ENCODE data around the gene ATP5PD. TPM values are rescaled to one million over a fixed set of nuclear protein-coding genes. Genes with fewer than 3 reads are reported as not detected.

ATP5PD gene
- total and polyA plus RNA-seq, 2 of the 13 experiments (the other 11 are each of a cell fraction or from before 2014, with no cell fraction given) = 158 to 428 TPM

DNA sequence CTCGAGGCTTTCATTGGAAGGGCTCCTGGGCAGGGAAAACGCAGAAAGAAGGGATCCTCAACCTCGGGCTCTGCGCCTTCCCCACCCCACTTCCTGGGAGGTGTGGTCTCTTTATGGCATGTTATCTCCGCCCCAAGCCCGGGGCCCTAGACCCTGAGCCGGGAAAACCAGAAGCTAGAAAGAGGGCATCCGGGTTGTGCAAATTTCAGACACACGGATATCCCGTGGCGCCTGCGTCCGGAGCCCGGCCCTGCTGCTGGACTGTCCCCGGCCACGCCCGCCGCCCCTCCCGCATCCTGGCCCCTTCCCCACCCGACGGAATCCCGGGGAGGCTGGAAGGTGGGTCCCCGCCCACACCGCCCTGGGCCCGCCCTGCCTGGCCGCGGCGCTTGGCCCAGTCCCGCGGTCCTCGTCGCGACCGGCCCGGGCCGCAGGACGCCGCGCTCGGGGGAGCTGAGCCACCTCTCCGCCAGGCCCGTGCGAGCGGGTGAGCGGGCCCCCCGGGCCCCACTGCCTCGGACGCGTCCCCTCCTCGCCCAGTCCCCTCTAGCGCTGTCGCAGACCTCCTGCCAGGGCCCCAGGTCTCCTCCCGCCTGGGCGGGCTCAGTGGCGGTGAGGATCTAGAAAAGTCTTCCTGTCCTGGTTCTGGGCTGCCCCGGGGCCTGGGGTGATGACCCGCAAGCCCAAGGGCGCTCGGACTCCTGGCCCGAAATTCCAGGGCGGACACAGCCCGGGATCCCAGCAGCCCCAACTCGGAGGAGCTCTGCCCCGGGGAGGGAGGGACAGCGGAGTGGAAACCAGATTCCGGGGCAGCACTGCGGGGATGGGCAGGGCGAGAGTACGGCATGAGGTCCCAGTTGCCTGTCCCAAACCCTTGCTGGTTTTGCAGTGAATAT is 41.0 kb upstream of the ATP5PD start, which contains the start of gene SLC16A5 (continued):
- TF ChIP-seq, protein P1, sequence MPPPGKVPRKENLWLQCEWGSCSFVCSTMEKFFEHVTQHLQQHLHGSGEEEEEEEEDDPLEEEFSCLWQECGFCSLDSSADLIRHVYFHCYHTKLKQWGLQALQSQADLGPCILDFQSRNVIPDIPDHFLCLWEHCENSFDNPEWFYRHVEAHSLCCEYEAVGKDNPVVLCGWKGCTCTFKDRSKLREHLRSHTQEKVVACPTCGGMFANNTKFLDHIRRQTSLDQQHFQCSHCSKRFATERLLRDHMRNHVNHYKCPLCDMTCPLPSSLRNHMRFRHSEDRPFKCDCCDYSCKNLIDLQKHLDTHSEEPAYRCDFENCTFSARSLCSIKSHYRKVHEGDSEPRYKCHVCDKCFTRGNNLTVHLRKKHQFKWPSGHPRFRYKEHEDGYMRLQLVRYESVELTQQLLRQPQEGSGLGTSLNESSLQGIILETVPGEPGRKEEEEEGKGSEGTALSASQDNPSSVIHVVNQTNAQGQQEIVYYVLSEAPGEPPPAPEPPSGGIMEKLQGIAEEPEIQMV (CRISPR knock-in tag; IDR thresholded peaks at IDR 0.05; ENCODE audit: low read depth) = no peak
- TF ChIP-seq, protein P2, sequence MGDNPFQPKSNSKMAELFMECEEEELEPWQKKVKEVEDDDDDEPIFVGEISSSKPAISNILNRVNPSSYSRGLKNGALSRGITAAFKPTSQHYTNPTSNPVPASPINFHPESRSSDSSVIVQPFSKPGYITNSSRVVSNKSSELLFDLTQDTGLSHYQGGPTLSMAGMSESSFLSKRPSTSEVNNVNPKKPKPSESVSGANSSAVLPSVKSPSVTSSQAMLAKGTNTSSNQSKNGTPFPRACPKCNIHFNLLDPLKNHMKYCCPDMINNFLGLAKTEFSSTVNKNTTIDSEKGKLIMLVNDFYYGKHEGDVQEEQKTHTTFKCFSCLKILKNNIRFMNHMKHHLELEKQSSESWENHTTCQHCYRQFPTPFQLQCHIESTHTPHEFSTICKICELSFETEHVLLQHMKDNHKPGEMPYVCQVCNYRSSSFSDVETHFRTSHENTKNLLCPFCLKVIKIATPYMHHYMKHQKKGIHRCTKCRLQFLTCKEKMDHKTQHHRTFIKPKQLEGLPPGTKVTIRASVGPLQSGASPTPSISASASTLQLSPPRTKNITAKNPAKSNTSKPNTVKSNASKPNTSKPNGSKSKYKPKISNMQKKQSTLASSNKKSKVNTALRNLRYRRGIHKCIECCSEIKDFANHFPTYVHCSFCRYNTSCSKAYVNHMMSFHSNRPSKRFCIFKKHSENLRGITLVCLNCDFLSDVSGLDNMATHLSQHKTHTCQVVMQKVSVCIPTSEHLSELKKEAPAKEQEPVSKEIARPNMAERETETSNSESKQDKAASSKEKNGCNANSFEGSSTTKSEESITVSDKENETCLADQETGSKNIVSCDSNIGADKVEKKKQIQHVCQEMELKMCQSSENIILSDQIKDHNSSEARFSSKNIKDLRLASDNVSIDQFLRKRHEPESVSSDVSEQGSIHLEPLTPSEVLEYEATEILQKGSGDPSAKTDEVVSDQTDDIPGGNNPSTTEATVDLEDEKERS (CRISPR knock-in tag; IDR thresholded peaks at IDR 0.05) = no peak
- TF ChIP-seq SIX1 (CRISPR knock-in tag; IDR thresholded peaks at IDR 0.05; ENCODE audit: borderline replicate concordance) (no peak), HNF1A (IDR thresholded peaks at IDR 0.05; ENCODE audit: low read depth) (no peak), HNF1A (CRISPR knock-in tag; IDR thresholded peaks at IDR 0.05; ENCODE audit: borderline replicate concordance) (0 out of 2 replicates have a peak, but pooled peaks have one; percentile 17), ZNF496 (CRISPR knock-in tag; IDR thresholded peaks at IDR 0.05; ENCODE audit: insufficient replicate concordance) (no peak), RARG (CRISPR knock-in tag; IDR thresholded peaks at IDR 0.05; ENCODE audit: low read depth) (no peak), ZNF850 (CRISPR knock-in tag; conservative IDR thresholded peaks at IDR 0.05) (no peak), ZBTB37 (CRISPR knock-in tag; IDR thresholded peaks at IDR 0.05) (no peak), EHMT2 (IDR thresholded peaks at IDR 0.05; ENCODE audit: borderline replicate concordance, low read depth, low read length) (no peak), ZNF160 (CRISPR knock-in tag; IDR thresholded peaks at IDR 0.05) (0 out of 2 replicates have a peak, but pooled peaks have one; percentile 32), YEATS4 (CRISPR knock-in tag; IDR thresholded peaks at IDR 0.05; ENCODE audit: borderline replicate concordance) (no peak), TFDP1 (CRISPR knock-in tag; IDR thresholded peaks at IDR 0.05; ENCODE audit: borderline replicate concordance) (no peak)
- TF ChIP-seq, protein P3, sequence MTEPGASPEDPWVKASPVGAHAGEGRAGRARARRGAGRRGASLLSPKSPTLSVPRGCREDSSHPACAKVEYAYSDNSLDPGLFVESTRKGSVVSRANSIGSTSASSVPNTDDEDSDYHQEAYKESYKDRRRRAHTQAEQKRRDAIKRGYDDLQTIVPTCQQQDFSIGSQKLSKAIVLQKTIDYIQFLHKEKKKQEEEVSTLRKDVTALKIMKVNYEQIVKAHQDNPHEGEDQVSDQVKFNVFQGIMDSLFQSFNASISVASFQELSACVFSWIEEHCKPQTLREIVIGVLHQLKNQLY (CRISPR knock-in tag; IDR thresholded peaks at IDR 0.05) = peak; percentile 15; the same call in 1 of the 2 replicates
